ENCODE measurements around the gene TELO2.
"Not testable (repeated sequence)": the region's sequence is repeated elsewhere in the genome, so short reads cannot be mapped to it uniquely, and the experiment has no call there.

The TELO2 gene

DNA sequence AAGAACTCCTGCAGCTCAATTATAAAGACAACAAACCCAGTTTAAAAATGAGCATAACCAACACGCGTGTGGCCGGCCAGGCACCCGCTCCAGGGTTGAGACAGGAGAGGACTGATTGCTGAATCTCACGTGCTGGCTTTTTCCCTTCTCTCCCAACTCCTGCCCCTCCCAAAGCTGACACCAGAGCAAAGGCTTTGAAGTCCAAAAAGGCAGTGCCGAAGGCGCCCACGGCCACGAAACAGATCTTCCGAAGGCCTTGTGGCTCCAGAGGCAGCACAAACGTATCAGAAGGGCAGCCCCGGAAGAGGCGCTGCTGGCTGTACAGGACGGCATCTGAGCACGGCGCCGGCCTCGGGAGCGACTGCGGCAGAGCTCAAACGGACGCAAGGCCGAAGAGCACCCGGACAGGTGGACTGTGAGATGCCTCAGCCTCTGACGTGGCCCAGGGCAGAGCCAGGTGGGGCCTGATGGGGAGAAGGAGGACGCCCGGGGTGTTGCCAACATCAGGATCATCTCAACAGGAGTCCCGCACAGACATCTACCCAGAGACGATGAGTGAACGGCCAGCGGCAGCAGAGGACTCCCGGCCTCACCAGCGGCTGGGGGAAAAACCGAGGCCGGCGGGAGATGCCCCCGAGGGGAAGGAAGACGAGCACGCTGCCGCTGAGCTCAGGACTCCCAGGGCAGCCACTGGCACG lies 28.8 kb upstream of the TELO2 start:
- TF ChIP-seq, protein P1, sequence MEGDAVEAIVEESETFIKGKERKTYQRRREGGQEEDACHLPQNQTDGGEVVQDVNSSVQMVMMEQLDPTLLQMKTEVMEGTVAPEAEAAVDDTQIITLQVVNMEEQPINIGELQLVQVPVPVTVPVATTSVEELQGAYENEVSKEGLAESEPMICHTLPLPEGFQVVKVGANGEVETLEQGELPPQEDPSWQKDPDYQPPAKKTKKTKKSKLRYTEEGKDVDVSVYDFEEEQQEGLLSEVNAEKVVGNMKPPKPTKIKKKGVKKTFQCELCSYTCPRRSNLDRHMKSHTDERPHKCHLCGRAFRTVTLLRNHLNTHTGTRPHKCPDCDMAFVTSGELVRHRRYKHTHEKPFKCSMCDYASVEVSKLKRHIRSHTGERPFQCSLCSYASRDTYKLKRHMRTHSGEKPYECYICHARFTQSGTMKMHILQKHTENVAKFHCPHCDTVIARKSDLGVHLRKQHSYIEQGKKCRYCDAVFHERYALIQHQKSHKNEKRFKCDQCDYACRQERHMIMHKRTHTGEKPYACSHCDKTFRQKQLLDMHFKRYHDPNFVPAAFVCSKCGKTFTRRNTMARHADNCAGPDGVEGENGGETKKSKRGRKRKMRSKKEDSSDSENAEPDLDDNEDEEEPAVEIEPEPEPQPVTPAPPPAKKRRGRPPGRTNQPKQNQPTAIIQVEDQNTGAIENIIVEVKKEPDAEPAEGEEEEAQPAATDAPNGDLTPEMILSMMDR (conservative IDR thresholded peaks at IDR 0.05; ENCODE audit: low read depth, low read length) = no peak
- H3K4me3 ChIP-seq (ENCODE audit: low read length) = no peak overlapping the region
- no peak for DNase-seq (ENCODE audit: low read depth)

- H3K4me3 ChIP-seq (ENCODE audit: low read length) = no peak overlapping the region
Observed at GRCh38 chr16:1464894-1465566, 28.1 kb upstream of the TELO2 start.

GRCh38 chr16:1465567-1465915 lies 27.6 kb upstream of the TELO2 start:
- TF ChIP-seq, protein P1 (conservative IDR thresholded peaks at IDR 0.05; ENCODE audit: low read depth, low read length) = no peak
- H3K4me3 ChIP-seq (ENCODE audit: low read length) = no peak overlapping the region
- DNase-seq (ENCODE audit: low read depth) = no peak

More at GRCh38 chr16:1464894-1465566, 28.1 kb upstream of the TELO2 start:
- DNase-seq (ENCODE audit: low read depth) = no peak
- TF ChIP-seq, protein P1 (conservative IDR thresholded peaks at IDR 0.05; ENCODE audit: low read depth, low read length) = no peak

GRCh38 chr16:1466054-1466453 lies 27.1 kb upstream of the TELO2 start:
- no peak overlapping the region for H3K4me3 ChIP-seq (ENCODE audit: low read length)
- no peak for DNase-seq (ENCODE audit: low read depth)
- TF ChIP-seq, protein P1 (conservative IDR thresholded peaks at IDR 0.05; ENCODE audit: low read depth, low read length) = no peak

GRCh38 chr16:1466968-1467521 lies 26.1 kb upstream of the TELO2 start:
- no peak for DNase-seq (ENCODE audit: low read depth)
- H3K4me3 ChIP-seq (ENCODE audit: low read length) = no peak overlapping the region
- TF ChIP-seq, protein P1 (conservative IDR thresholded peaks at IDR 0.05; ENCODE audit: low read depth, low read length) = no peak

- TF ChIP-seq, protein P1 (conservative IDR thresholded peaks at IDR 0.05; ENCODE audit: low read depth, low read length) = no peak
- H3K4me3 ChIP-seq (ENCODE audit: low read length) = no peak overlapping the region
- DNase-seq (ENCODE audit: low read depth) = no peak
Observed at GRCh38 chr16:1468426-1468810, 24.7 kb upstream of the TELO2 start.

GRCh38 chr16:1469141-1469540 lies 24.0 kb upstream of the TELO2 start:
- not testable (repeated sequence) for DNase-seq (ENCODE audit: low read depth); H3K4me3 ChIP-seq (ENCODE audit: low read length)
